ENCODE results near the gene CHRD.

DNA sequence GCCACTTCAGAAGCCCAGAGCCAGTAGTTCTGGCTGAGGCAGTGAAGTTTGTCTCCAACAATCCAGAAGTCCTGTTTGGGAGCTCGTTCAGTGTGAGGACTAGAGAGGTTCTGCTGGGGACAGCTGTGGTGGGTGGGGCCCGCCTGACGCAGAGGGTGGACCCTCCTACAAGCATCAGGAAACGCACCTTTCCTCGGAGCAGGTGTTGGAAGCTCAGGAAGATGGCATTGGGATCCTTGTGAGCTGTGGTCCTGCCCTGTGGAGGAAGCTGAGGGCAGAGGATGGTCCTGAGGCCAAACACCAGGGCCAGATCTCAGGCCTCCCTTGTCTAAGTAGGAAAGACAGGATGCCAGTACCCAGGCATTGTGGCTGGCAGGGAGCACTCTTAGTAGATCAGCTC lies 6.9 kb upstream of the CHRD start:
- TF ChIP-seq, protein P1, sequence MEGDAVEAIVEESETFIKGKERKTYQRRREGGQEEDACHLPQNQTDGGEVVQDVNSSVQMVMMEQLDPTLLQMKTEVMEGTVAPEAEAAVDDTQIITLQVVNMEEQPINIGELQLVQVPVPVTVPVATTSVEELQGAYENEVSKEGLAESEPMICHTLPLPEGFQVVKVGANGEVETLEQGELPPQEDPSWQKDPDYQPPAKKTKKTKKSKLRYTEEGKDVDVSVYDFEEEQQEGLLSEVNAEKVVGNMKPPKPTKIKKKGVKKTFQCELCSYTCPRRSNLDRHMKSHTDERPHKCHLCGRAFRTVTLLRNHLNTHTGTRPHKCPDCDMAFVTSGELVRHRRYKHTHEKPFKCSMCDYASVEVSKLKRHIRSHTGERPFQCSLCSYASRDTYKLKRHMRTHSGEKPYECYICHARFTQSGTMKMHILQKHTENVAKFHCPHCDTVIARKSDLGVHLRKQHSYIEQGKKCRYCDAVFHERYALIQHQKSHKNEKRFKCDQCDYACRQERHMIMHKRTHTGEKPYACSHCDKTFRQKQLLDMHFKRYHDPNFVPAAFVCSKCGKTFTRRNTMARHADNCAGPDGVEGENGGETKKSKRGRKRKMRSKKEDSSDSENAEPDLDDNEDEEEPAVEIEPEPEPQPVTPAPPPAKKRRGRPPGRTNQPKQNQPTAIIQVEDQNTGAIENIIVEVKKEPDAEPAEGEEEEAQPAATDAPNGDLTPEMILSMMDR (conservative IDR thresholded peaks at IDR 0.05): no peak
- TF ChIP-seq ZFX (IDR thresholded peaks at IDR 0.05): no peak
